Glutamatergic neuron (in vitro differentiated cells): ENCODE data around the gene SBK3. TPM values are rescaled to one million over a fixed set of nuclear protein-coding genes. Genes with fewer than 3 reads are reported as not detected.

Experiments
- DNase-seq: peaks from one replicate; pipeline ENCODE4 v3.0.0; 2022
- H3K27ac Mint-ChIP-seq: one replicate; pipeline ENCODE4 v1.8.0; 2020; ENCODE audit warnings: mild to moderate bottlenecking, mixed read lengths, inconsistent platforms; ENCODE audit not compliant: unreplicated experiment
- H3K27me3 Mint-ChIP-seq: one replicate; pipeline ENCODE4 v1.8.0; 2020; ENCODE audit warnings: mild to moderate bottlenecking, moderate library complexity, mixed read lengths, inconsistent platforms; ENCODE audit not compliant: unreplicated experiment
- H3K36me3 Mint-ChIP-seq: one replicate; pipeline ENCODE4 v1.8.0; 2020; ENCODE audit warnings: mild to moderate bottlenecking, mixed read lengths, inconsistent platforms; ENCODE audit not compliant: unreplicated experiment
- H3K4me1 Mint-ChIP-seq: one replicate; pipeline ENCODE4 v1.8.0; 2020; ENCODE audit warnings: mild to moderate bottlenecking, low read depth, mixed read lengths, inconsistent platforms; ENCODE audit not compliant: unreplicated experiment
- H3K4me3 Mint-ChIP-seq: one replicate; pipeline ENCODE4 v1.8.0; 2020; ENCODE audit warnings: mild to moderate bottlenecking, mixed read lengths, inconsistent platforms; ENCODE audit not compliant: unreplicated experiment
- H3K9me3 Mint-ChIP-seq: one replicate; pipeline ENCODE4 v1.8.0; 2020; ENCODE audit warnings: mild to moderate bottlenecking, moderate library complexity, mixed read lengths, inconsistent platforms; ENCODE audit not compliant: unreplicated experiment
- long read RNA-seq: library from polyadenylated mRNA; unstranded; transcript quantifications from one replicate; pipeline ENCODE4 v2.0.0, GENCODE V29; 2020; ENCODE audit not compliant: unreplicated experiment
- total RNA-seq: library from RNA; stranded (reverse); fragmentation: NEBNext Ultra II Directional; extraction: Animal tissue kit (Norgen Biotek cat#: 25700); gene quantifications from one replicate; pipeline ENCODE4 v1.2.1, GENCODE V29; 2021; ENCODE audit not compliant: unreplicated experiment
- TF ChIP-seq, protein P1 (sequence below): fragments of 200-600 bp; sonication (generic); IDR thresholded peaks from one replicate; pipeline ENCODE4 v1.5.0; 2021; ENCODE audit not compliant: partially characterized antibody, unreplicated experiment

Gene SBK3, protein sequence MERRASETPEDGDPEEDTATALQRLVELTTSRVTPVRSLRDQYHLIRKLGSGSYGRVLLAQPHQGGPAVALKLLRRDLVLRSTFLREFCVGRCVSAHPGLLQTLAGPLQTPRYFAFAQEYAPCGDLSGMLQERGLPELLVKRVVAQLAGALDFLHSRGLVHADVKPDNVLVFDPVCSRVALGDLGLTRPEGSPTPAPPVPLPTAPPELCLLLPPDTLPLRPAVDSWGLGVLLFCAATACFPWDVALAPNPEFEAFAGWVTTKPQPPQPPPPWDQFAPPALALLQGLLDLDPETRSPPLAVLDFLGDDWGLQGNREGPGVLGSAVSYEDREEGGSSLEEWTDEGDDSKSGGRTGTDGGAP
- total RNA-seq = not detected
- long read RNA-seq = 0 reads

DNA sequence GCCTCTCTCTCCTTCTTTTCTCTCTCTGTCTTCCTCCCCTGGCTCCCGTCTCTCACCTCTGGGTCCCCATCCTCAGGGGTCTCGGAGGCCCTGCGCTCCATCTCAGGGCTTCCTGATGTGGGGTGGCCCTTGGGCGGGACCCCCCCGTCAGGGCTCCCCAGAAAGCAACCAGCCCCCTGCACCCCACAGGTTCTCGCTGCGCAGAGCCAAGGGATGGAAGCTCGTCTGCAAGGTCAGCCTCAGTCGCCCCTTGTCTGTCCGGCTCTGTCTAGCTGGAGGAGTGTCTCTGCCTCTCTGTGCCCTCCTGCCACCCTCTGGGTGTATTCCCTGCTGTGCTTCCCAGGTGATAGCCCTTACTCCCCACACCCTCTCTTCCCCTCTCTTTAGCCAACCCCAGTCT, at the start of gene SBK3:
Gene SBK3 (minus strand): TSS at position 101 of the 400 bp plus-strand sequence. CDS start 0 bp downstream, at position 101.
- peak within 1 kb of the TSS; percentile 59 for H3K4me3 Mint-ChIP-seq
- H3K27me3 Mint-ChIP-seq = peaks cover 3% of the 10 kb centered on the region
- H3K27ac Mint-ChIP-seq = peak within 1 kb of the TSS; percentile 73
- TF ChIP-seq, protein P1, sequence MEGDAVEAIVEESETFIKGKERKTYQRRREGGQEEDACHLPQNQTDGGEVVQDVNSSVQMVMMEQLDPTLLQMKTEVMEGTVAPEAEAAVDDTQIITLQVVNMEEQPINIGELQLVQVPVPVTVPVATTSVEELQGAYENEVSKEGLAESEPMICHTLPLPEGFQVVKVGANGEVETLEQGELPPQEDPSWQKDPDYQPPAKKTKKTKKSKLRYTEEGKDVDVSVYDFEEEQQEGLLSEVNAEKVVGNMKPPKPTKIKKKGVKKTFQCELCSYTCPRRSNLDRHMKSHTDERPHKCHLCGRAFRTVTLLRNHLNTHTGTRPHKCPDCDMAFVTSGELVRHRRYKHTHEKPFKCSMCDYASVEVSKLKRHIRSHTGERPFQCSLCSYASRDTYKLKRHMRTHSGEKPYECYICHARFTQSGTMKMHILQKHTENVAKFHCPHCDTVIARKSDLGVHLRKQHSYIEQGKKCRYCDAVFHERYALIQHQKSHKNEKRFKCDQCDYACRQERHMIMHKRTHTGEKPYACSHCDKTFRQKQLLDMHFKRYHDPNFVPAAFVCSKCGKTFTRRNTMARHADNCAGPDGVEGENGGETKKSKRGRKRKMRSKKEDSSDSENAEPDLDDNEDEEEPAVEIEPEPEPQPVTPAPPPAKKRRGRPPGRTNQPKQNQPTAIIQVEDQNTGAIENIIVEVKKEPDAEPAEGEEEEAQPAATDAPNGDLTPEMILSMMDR = no peak
- no peak for DNase-seq
- peaks cover 16% of the 10 kb centered on the region for H3K36me3 Mint-ChIP-seq
- peaks cover 24% of the 10 kb centered on the region for H3K9me3 Mint-ChIP-seq
- H3K4me1 Mint-ChIP-seq = peaks cover 19% of the 10 kb centered on the region

DNA sequence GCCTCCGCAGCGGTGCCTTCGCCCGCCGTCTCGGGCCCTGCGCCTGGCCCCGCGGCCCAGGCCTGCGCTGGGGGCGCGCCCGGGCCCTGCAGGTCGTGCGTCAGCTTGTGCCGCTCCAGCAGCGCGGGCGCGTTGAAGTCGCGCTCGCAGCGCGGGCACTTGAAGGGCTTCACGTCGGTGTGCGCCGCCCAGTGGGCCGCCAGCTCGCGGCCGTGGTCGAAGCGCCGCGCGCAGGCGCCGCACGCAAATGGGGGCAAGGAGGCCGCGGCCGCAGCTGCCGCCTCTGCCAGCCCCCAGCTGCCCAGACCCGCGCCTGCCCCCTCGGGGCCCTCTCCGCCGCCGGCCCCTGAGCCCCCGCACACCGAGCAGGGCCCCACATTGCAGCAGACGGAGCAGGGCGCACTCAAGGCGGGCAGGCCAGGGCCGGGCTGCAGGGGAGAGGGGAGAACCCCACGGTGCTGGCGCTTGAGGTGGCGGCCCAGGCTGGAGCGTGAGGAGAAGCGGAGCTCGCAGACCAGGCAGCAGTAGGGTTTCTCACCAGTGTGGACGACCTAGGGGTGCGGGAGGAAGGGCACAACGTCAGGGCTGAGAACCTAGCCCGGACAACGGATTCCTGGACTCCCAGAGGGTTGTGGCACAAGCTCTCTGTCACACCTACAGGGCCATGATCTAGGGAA, 47.9 kb upstream of the SBK3 start:
- no peak for DNase-seq
- peaks cover 12% of the 10 kb centered on the region for H3K9me3 Mint-ChIP-seq
- H3K27me3 Mint-ChIP-seq = peaks cover 14% of the 10 kb centered on the region
- no peak overlapping the region for H3K27ac Mint-ChIP-seq
- TF ChIP-seq, protein P1 = no peak
- no peaks in the 10 kb centered on the region for H3K4me1 Mint-ChIP-seq
- no peak overlapping the region for H3K4me3 Mint-ChIP-seq
- H3K36me3 Mint-ChIP-seq = peaks cover 22% of the 10 kb centered on the region

DNA sequence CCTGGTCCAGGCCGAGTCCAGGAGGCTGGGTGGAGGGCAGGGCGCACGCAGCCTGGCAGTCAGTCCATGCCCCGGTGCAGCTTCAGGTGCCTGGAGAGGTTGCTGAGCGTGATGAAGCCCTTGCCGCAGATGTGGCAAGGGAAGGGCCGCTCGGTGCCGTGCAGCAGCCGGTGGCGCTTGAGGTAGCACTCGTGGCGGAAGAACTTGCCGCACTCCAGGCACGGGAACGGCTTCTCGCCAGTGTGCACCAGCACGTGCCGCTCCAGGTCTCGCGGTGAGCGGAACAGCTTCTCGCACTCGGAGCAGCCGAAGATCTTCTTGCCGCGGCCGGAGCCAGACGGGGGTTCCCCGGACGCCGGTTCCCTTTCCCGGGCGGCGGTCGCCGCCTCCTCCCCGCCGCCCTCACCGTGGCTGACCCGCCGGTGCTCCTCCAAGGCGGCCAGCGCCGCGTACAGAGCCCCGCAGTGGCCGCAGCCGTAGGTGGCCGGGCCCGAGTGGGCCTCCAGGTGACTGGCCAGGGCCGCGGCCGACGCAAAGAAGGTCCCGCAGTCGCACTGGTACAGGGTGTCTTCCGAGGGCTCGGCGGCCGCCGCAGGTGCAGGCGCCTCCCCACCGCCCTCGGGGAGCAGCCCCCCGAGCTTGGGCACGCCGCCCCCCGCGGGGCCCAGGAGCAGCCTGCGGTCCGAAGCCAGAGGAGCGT, 47.2 kb upstream of the SBK3 start:
- no peak overlapping the region for H3K4me3 Mint-ChIP-seq
- H3K4me1 Mint-ChIP-seq = no peaks in the 10 kb centered on the region
- H3K27ac Mint-ChIP-seq = no peak overlapping the region
- no peak for DNase-seq
- peaks cover 12% of the 10 kb centered on the region for H3K9me3 Mint-ChIP-seq
- TF ChIP-seq, protein P1 = no peak
- peaks cover 22% of the 10 kb centered on the region for H3K36me3 Mint-ChIP-seq
- peaks cover 14% of the 10 kb centered on the region for H3K27me3 Mint-ChIP-seq

DNA sequence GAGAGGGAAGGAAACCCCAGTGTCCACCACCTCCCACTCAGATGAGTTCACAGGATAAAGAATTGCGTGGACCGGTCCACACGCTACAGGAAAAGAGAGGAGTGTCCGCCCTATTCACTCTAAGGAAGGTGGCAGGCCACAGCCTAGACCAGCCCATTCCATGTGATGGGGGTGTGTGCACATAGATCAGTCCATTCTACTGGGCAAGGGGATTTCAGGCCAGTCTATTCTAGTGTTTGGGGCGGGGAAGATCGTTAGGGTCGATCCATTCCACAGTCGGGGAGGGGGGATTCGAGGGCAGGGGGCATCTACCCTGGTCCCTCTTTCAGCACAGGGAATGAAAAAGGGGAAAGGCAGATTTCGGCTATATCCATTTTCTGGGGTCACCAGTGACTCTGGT, 46.2 kb upstream of the SBK3 start:
- TF ChIP-seq, protein P1 = no peak
- H3K27me3 Mint-ChIP-seq = peaks cover 14% of the 10 kb centered on the region
- peaks cover 15% of the 10 kb centered on the region for H3K36me3 Mint-ChIP-seq
- peaks cover 4% of the 10 kb centered on the region for H3K4me1 Mint-ChIP-seq
- H3K4me3 Mint-ChIP-seq = peak overlapping the region; percentile 3
- peaks cover 12% of the 10 kb centered on the region for H3K9me3 Mint-ChIP-seq
- no peak for DNase-seq
- no peak overlapping the region for H3K27ac Mint-ChIP-seq
